HG03457 (cell line): Measurements from ENCODE around the gene AUNIP.
"Not testable (repeated sequence)": the region's sequence is repeated elsewhere in the genome, so short reads cannot be mapped to it uniquely, and the experiment has no call there.

Experiments used
- ATAC-seq: cut with Tn5 transposase; IDR thresholded peaks from one replicate; pipeline ENCODE4 v1.9.1; 2021; ENCODE audit warnings: moderate number of reproducible peaks; ENCODE audit not compliant: unreplicated experiment

The AUNIP gene

DNA sequence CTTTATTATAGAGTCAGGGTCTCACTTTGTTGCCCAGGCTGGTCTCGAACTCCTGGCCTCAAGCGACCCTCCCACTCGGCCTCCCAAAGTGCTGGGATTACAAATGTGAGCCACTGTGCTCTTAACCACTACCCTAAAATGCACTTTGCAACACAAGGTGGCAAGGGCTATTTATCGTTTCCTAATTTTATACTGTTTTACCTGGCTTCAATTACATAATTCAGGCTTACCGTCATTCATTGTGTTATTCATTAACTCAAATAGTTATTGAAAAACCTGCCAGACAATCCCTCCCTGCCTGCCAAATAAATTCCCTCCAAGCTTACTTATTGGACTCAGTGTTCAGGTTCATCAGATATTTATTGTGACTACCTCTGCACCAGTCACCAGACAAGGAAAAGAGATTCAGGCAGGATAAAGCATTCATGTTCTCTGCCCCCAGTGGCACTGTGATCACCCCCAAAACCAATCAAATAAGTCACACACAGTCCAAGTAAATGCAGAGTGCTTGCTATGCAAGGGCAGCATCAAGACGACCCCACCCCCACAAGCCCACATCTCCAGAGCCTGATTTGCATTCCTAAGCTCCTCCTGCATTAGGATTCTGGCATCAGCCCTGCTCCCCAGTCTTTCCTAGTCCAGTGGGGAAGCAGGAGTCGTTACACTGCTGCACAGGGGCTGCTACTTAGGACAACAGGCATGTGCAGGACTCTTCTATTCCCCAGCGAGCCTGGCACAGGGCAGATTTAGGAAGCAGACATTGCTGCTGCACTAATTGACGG lies 8.1 kb upstream of the AUNIP start:
- no peak for ATAC-seq

- ATAC-seq = no peak
These were observed 7.0 kb upstream of the AUNIP start for GRCh38 chr1:25866288-25866687.

DNA sequence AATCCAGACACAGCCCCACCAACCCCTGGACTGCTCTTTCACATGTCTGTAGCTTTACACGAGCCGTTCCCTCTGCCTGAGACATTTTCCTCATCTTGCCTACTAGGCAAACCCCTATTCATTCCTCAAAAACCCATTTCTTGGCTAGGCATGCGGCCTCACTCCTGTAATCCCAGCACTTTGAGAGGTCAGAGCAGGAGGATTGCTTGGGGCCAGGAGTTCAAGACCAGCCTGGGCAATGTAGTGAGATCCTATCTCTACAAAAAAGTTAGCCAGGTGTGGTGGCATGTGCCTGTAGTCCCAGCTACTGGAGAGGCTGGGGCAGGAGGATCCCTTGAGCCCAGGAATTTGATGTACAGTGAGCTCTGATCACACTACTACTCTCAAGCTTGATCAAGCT lies 5.2 kb upstream of the AUNIP start:
- no peak for ATAC-seq

GRCh38 chr1:25863486-25864262 lies 4.4 kb upstream of the AUNIP start:
- ATAC-seq = no peak

DNA sequence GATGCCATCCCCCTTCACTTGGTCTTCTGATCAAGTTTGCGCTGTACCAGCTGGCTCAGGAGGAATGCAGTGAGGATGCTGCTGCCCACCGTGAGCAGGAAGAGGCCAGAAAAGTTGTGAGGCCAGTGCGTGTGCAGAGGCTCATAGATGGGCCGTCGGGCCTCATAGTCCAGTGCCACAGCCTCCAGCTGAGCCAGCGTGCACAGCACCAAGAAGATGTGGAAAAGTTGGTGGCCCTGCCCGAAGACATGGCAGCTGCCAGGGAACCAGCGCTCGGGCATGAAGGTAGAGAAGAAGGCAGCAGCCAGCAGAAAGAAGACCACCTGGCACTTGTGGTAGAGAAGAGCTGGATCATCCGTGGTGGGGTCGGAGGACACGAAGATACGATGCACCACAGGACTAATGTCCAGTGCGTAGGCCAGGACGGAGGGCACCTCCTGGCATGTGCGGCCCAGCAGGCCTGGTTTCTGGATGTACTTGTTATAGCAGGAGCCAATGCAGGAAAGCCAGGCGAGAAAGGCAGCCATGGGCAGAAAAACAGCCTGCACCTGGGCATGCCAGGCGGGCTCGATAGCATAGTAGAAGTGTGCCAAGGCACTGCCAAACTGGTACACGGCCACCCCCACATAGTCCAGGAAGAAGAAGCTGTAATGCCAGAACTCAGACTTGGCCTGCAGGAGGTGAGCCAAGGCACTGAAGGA lies 3.7 kb upstream of the AUNIP start:
- no peak for ATAC-seq

DNA sequence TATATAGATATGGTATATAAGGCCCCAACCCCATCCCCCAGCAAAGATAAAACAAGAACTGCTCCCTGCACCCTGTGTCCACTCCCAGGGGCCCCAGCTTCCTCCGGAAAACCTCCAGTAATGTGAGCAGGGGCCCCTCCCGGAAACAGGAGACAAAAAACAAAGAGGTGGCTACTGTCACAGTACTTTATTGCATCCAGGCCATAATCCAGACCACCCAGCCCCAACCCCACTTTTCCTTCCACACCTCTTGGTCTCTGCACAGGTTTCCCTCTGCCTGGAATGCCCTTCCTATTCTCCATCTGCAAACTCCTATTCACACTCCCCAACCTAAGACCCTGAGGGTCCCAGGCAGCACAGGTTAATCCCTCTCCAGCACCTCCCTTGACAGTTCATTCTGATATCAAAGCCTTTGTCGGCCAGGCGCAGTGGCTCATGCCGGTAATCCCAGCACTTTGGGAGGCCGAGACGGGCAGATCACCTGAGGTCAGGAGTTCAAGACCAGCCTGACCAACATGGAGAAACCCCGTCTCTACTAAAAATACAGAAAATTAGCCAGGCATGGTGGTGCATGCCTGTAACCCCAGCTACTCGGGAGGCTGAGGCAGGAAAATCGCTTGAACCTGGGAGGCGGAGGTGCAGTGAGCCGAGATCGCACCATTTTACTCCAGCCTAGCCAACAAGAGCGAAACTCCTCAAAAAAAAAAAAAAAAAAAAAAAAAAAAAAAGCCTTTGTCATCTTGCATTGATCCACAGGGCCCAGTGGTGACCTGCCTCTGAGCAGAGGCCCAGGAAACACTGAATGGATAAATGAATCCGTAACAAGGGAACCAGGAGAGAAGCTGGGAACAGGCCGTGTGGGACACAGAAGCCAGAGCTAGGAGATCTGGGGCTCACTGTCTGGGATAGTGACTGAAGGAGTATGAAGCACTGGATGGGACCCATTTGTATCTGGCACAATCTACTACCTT lies 2.3 kb upstream of the AUNIP start:
- ATAC-seq = no peak

DNA sequence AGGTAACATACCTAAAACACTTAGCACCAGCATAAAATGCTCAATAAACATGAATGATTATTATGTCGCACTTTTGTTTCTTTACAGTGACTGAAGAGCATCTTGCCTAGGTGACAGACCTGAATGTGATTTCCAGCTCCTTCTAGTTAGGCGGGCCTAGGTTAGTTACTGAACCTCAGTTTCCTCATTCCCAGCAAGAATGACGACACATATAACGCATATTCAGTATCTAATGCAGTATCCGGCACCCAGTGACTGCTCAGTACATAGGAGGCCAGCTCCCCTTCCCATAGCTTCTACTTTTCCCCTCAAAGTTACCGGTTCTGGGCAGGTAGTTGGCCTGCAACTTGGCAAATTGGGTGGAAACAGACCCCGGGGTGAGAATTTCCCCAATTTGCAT lies 763 bp downstream of the AUNIP start:
- ATAC-seq = no peak

- no peak for ATAC-seq
These were observed 2.4 kb downstream of the AUNIP start for GRCh38 chr1:25856856-25857255.

- no peak for ATAC-seq
These were observed 4.7 kb downstream of the AUNIP start for GRCh38 chr1:25854554-25854953.

DNA sequence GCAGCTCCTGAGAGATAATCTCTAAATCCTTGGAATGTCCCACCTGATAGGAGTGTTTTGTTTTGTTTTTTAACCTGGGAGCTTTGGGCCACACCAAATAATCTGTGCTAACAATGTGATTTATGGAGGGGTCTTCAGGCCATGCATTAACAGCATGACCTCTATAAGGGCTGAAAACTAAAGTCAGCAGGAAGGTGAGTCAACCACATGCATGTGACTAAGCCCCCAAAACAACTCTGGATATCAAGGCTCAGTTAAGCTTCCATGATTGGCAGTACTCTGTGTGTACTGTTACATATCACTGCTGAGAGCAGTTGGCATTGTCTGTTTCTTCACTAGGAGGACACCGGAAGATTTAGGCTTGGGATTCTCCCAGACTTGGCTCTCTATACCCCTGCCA lies 10.7 kb downstream of the AUNIP start:
- no peak for ATAC-seq

- no peak for ATAC-seq
These were observed 11.3 kb downstream of the AUNIP start for GRCh38 chr1:25847929-25848328.

- no peak for ATAC-seq
These were observed 13.6 kb downstream of the AUNIP start for GRCh38 chr1:25845664-25846063.

DNA sequence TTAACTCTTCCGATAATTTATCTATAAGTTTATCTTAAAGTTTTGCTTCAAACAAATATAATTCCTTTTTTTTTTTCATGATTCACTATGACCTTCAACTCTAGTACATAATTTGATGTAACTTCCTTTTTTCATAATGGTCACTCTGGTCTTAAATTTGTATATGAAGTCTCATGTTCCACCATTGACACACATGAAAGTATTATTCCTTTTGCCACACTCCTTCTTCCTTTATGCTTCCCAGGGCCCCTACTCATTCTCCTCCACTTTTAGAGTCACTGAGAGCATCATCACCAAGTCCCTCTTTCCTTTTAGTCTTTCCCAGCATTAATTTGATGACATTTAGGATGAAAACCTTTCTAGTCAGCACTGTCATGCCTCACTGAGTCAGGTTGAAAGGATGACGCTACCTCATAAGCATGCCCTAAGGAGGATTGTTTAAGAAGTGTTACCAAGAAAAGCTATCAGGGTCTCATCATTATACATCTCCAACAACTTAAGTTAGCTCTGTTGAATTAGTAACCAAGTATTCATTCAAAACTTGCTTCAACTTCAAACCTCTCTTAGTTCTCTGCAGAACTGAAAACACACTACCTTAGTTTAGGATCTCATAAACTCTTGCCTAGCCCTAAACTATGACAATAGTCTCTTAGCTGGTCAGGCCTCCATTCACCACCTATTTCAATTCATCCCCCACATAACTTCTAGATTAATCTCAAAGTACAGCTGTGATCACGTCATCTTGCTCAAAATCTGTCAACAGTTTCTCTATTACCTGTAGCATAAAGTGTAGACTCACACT lies 14.5 kb downstream of the AUNIP start:
- no peak for ATAC-seq

DNA sequence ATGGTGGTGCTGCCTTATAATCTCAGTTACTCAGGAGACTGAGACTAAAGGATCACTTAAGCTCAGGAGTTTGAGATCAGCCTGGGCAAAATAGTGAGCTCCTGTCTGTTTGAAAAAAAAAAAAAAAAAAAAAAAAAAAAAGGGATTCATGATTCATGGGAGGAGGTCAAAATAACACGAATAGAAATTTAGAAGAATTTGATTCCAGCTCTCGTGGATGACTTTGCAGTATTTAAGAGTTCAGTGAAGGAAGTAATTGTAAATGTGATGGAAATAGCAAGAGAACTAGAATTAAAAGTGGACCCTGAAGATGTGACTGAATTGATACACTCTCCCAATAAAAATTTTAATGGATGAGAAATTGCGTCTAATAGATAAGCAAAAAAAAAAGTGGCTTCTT lies 15.8 kb downstream of the AUNIP start:
- ATAC-seq = no peak

- ATAC-seq = not testable (repeated sequence)
These were observed 19.4 kb downstream of the AUNIP start for GRCh38 chr1:25839808-25840207.

- ATAC-seq = no peak
These were observed 21.9 kb downstream of the AUNIP start for GRCh38 chr1:25837262-25837875.

DNA sequence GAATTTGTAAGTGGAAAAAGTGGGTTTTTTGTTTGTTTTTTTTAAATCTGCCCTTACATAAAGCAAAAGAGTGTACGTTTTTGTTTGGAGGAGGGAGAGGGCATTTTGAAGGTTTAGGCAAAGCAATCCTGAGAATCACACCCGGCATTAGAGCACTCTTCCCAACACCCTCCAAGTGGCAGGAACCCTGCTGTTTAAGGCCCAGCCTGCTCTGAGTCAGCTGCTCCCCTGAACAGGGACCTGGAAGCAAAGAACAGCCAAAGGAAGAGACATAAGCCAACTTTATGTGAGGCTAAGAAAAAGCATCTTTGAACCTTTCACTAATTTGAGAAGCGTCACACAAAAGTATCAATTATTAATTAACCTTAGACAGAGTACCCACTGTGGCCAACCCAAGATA lies 22.6 kb downstream of the AUNIP start:
- no peak for ATAC-seq

- ATAC-seq = no peak
These were observed 24.4 kb downstream of the AUNIP start for GRCh38 chr1:25834894-25835293.

DNA sequence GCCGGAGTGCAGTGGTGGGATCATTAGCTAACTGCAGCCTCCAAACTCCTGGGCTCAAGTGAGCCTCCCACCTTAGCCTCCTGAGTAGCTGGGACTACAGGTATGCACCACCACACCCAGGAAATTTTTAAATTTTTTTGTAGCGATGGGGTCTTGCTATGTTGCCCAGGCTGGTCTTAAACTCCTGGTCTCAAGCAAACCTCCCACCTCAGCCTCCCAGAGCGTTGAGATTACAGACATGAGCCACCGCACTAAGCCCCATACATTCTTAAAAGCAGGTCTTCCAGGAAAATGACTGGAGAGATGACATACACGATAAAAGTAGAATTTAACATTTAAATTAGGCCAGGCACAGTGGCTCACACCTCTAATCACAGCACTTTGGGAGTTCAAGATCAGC lies 26.1 kb downstream of the AUNIP start:
- ATAC-seq = no peak
